Cardiac muscle cell (in vitro differentiated cells and primary cell): ENCODE measurements around the gene PBX1. TPM values are rescaled to one million over a fixed set of nuclear protein-coding genes. Genes with fewer than 3 reads are reported as not detected.
A peak's percentile ranks its signal among the peaks of the same experiment; 100 is the strongest.

ENCODE experiments used
- DNase-seq, 2 donors: peaks; one replicate each; pipeline versions ENCODE4 v3.0.0 to v3.0.0-alpha.2; 2010 to 2017; ENCODE audit warnings: low read depth in 1 of 2, low spot score in 1 of 2
- H3K27ac ChIP-seq: fragments of 200-600 bp; sonication (generic); 2 replicates; pipeline ENCODE4 v1.5.1; 2016
- H3K27me3 ChIP-seq: fragments of 200-600 bp; sonication (generic); 2 replicates; pipeline ENCODE4 v1.6.0; 2016; ENCODE audit warnings: control low read depth
- H3K36me3 ChIP-seq: fragments of 200-600 bp; sonication (generic); 2 replicates; pipeline ENCODE4 v1.5.1; 2016; ENCODE audit warnings: control low read depth
- H3K4me1 ChIP-seq: fragments of 200-600 bp; sonication (generic); 2 replicates; pipeline ENCODE4 v1.8.1; 2017; ENCODE audit warnings: low read depth, mild to moderate bottlenecking, mixed run types
- H3K4me3 ChIP-seq: fragments of 200-600 bp; sonication (generic); 2 replicates; pipeline ENCODE4 v1.5.1; 2016; ENCODE audit warnings: mild to moderate bottlenecking
- H3K9me3 ChIP-seq: fragments of 200-600 bp; sonication (generic); 2 replicates; pipeline ENCODE4 v1.5.1; 2017; ENCODE audit warnings: low read depth, mild to moderate bottlenecking, control low read depth
- CTCF ChIP-seq: IDR thresholded peaks from 2 replicates; pipeline ENCODE4 v1.5.1; 2012; ENCODE audit warnings: low read depth, mild to moderate bottlenecking, low read length
- polyA plus RNA-seq: library from polyadenylated mRNA; unstranded; fragments of >200 nt; fragmentation: Nextera tagmentation; extraction: Ambion mirVana; gene quantifications from 2 replicates; pipeline ENCODE4 v1.2.1, GENCODE V29; 2016
- total RNA-seq: library from RNA; depleted of rRNA; stranded (reverse); fragments of >200 nt; gene quantifications from 2 replicates; pipeline ENCODE4 v1.2.3, GENCODE V29; 2016

PBX1 gene
- total and polyA plus RNA-seq, 2 experiments from 2014 or later, result 43.5 to 182 TPM

- Histone ChIP-seq H3K36me3 (no peaks in the 10 kb centered on the region), H3K9me3 (no peaks in the 10 kb centered on the region), H3K27me3 (no peaks in the 10 kb centered on the region), H3K4me3 (no peak overlapping the region), H3K4me1 (peaks cover 51% of the 10 kb centered on the region), H3K27ac (peak overlapping the region; percentile 55)
- no peak for DNase-seq
- TF ChIP-seq CTCF, result no peak
These were observed 143.2 kb downstream of the PBX1 start for GRCh38 chr1:164702216-164702615.

- no peaks in the 10 kb centered on the region for H3K9me3 ChIP-seq
- no peak for DNase-seq
- no peaks in the 10 kb centered on the region for H3K27me3 ChIP-seq
- H3K4me3 ChIP-seq, result no peak overlapping the region
- peak overlapping the region; percentile 55 for H3K27ac ChIP-seq
- H3K36me3 ChIP-seq, result no peaks in the 10 kb centered on the region
- TF ChIP-seq CTCF, result no peak
- peaks cover 55% of the 10 kb centered on the region for H3K4me1 ChIP-seq
These were observed 143.7 kb downstream of the PBX1 start for GRCh38 chr1:164702664-164703063.

- no peaks in the 10 kb centered on the region for H3K9me3 ChIP-seq
- DNase-seq, result no peak
- peaks cover 63% of the 10 kb centered on the region for H3K4me1 ChIP-seq
- TF ChIP-seq CTCF, result no peak
- peak overlapping the region; percentile 55 for H3K27ac ChIP-seq
- H3K27me3 ChIP-seq, result no peaks in the 10 kb centered on the region
- H3K4me3 ChIP-seq, result no peak overlapping the region
- H3K36me3 ChIP-seq, result no peaks in the 10 kb centered on the region
These were observed 144.5 kb downstream of the PBX1 start for GRCh38 chr1:164703463-164703862.

GRCh38 chr1:164703960-164704411 is 145.0 kb downstream of the PBX1 start:
- peak overlapping the region; percentile 55 for H3K27ac ChIP-seq

GRCh38 chr1:164704954-164705353 is 146.0 kb downstream of the PBX1 start:
- Histone ChIP-seq H3K9me3 (no peaks in the 10 kb centered on the region), H3K4me1 (peaks cover 70% of the 10 kb centered on the region), H3K4me3 (no peak overlapping the region), H3K27me3 (no peaks in the 10 kb centered on the region), H3K27ac (peak overlapping the region; percentile 89), H3K36me3 (no peaks in the 10 kb centered on the region)
- DNase-seq, result peak; percentile 35 to 48
- peak; percentile 33 for TF ChIP-seq CTCF

More at GRCh38 chr1:164703960-164704411, 145.0 kb downstream of the PBX1 start:
- H3K4me3 ChIP-seq, result no peak overlapping the region
- TF ChIP-seq CTCF, result no peak
- DNase-seq, result no peak
- H3K4me1 ChIP-seq, result peaks cover 63% of the 10 kb centered on the region
- H3K27me3 ChIP-seq, result no peaks in the 10 kb centered on the region
- H3K36me3 ChIP-seq, result no peaks in the 10 kb centered on the region
- no peaks in the 10 kb centered on the region for H3K9me3 ChIP-seq

- Histone ChIP-seq H3K36me3 (no peaks in the 10 kb centered on the region), H3K9me3 (no peaks in the 10 kb centered on the region), H3K4me1 (peaks cover 83% of the 10 kb centered on the region), H3K27ac (peak overlapping the region; percentile 89), H3K27me3 (no peaks in the 10 kb centered on the region), H3K4me3 (no peak overlapping the region)
- DNase-seq, result peak in 1 of 2 donors; percentile 38
- TF ChIP-seq CTCF, result no peak
These were observed 147.6 kb downstream of the PBX1 start for GRCh38 chr1:164706606-164706987.
